Fibroblast of skin of left biceps (primary cell): ENCODE results near the gene VIP.

Experiments
- DNase-seq, 2 experiments: peaks; one replicate each; pipeline ENCODE4 v3.0.0-alpha.2; 2013; ENCODE audit warnings: low read depth in 2 of 2

The VIP gene

GRCh38 chr6:152776833-152777232 is 26.2 kb downstream of the VIP start:
- no peak for DNase-seq

DNA sequence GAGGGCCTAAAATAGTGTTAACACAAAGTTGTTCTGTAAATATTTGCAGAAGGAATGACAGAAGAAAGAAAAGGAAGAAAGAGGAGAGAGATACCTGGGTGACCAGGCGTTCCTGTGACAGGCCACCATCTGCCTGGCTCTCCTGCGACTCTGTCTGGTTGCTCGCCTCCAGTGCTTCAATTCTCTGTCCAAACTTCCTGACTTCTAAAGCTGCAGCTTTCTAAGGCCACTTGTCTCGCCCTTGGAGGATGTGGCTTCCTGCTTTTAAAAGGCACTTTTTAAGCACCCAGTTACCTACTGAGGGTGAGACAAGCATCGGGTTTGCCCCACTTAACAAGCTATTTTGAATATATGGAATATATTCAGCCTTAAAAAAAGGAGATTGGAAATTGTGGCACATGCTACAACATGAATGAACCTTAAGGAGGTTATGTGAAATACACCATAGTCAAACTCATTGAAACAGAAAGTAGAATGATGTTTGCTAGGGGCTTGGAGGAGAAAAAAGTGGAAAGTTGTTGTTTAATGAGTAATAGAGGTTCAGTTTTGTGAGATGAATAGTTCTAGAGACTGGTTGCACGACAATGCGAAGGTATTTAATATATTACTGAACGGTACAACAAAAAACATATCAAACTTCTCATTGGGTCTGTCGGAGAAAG is 32.8 kb downstream of the VIP start:
- DNase-seq = no peak

- DNase-seq = no peak
Observed at GRCh38 chr6:152794696-152795095, 44.1 kb downstream of the VIP start.

GRCh38 chr6:152804150-152804549 is 53.6 kb downstream of the VIP start:
- no peak for DNase-seq
